CD4-positive, alpha-beta T cell treated with Interleukin-4 for 4 hours (primary cell): Measurements from ENCODE around the gene ZNF223.

Experiments
- DNase-seq: peaks from one replicate; pipeline ENCODE4 v3.0.0-alpha.2; 2020

The ZNF223 gene

DNA sequence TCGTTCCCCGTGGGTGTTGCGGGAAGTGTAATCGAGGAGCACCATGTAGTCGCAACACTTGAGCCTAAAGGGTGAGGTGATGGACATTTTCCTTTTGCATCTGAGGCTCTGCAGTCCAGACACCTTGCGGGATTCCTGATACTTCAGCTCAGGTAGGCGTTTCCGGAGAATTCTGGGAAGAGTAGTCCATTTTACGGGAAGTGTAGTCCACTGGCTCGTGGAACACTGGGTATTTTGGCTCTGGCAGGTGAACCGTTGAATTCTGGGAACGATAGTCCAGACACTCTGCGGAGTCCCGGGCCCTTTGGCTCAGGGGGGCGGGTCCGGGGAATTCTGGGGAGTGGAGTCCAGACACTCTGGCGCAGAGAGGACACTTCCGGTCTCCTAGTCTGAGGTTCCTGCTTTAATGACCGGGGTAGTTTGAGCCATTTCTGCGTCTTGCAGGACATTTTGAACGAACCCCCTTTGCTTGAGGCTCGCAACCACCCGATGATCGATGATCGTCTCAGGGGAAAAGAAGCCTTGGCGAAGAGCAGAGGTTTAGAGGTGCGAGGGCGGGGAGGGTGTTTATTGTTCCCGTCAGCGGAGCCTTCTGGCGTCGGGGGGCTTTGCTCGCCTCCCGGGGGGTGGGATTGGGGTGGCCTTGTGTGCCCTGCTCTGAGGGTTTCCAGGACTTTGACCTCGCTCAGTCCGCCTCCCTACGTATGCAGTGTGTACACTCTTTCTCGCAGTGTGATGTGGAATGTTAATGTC, at the start of gene ZNF223:
Gene ZNF223, plus strand, starts transcription at position 387 of the 753 bp plus-strand sequence. CDS start 3,141 bp downstream, outside the sequence.
- peak; percentile 82 for DNase-seq

DNA sequence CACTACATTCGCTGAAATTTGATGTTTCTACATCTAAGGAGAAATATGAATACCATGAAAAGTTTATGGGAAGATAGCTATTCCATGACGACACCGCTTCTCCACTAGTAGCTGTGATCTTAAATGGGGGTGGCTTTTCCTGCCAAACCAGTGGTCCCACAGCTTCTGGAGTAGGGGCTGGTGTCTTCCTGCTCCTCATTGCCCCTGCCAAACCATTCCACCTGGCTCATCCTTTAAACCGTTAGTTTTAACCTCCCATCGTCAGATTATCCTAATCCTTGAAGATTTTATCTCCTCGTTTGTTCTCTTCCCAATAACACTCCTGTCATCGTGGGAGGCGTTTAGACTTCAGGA, 49.6 kb upstream of the ZNF223 start:
- DNase-seq, result no peak

DNA sequence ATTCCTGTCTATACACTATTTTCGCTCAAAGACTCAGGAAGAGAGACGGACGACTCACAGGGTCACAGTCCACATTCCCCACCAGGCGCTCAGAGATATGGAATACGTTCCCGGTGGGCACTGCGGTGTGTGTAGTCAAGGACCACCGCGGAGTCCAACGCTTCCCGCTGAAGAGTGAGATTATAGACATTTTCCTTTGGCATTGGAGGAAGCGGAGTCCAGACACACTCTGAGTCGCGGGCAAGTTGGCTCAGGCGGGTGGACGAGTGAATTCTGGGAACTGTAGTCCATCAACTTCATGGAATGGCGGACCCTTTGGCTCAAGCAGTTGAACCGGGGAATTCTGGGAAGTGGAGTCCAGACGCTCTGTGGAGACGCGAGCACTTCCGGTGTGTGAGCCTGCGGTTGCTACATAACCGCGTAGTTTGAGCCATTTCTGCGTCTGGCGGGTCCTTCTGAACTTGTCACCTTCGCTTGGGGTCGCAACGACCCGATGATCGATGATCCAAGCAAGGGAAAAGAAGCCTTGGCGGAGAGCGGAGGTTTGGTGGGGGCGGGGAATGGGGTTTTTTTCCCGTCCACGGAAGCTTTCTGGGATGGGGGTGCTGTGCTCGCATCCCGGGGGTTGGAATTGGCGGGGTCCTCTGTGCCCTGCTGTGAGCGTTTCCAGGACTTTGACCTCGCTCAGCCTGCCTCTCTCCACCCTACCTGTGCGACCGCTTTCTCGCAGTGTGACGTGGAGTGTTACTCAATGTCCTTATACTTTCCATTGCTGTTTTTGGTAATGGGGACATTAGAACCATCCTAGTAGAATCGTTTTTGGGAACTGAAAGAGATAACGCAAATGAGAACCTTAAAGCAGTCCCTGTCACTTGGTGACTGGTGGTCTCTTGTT, 49.0 kb upstream of the ZNF223 start, which contains the start of gene ZNF230:
Gene ZNF230, plus strand, starts transcription at position 392 of the 895 bp plus-strand sequence. CDS start 4,122 bp downstream, outside the sequence.
- DNase-seq, result peak; percentile 92

DNA sequence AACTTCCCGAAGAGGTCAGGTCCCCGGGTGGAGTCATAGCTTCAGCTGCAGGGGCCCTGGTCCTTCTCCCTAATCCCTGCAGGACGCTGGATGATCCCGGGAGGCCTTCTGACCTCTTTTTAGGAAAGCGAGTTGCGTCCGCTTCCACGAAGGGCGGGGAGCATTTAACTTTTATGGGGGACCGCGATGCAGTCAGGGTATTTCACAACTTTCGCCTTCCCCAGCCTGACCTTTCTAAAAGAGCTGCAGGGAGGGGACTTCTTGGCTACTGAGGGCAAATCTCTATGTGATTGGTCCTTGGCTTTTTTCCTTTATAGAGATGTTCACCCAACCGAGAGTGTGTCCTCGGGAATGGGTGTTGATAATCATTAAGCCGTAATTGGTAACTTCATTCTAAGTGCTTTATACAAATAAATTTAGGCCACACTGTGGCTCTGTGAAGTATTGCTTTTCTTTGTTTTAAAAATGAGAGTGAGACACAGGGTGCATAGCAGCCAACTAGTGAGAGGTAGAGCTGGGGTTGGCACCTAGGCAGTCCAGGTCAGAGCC, 48.3 kb upstream of the ZNF223 start:
- DNase-seq, result no peak

DNA sequence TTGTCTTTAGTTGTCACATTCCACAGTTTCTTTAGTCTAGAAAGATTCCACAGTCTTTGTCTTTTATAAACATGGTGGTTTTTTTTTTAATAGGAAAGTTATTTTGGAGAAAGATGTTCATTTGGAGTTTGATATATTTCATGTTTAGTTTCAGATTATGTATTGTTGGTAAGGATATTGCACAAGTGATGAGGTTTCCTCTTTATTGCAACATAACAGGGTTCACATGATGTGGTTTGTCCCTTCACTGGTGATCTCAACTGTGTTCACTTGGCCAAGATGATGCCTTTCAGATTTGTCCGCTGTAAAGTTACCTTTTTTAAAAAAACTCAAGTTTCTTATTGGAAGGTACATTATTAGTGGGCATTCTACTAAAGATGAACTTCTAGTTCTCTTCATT, 45.9 kb upstream of the ZNF223 start:
- DNase-seq, result no peak

DNA sequence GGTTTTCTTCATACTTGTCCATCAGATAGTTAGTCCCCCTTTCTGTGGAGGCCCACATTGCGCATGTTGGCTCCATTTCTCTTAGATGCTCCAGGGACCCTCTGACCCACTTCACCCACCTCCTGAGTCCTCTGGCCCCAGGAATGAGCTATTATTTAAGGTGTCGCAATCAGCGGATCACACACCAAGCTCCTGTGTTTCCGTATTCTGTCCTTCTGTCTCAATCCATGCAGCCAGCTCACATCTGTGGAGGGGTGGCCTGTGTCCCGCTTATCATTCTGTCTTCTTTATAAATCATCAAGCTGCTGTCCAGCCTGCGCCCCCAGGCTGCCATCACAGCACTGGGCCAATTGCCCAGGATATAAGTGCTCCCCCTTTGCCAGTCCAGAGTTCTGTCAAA, 44.4 kb upstream of the ZNF223 start:
- no peak for DNase-seq

DNA sequence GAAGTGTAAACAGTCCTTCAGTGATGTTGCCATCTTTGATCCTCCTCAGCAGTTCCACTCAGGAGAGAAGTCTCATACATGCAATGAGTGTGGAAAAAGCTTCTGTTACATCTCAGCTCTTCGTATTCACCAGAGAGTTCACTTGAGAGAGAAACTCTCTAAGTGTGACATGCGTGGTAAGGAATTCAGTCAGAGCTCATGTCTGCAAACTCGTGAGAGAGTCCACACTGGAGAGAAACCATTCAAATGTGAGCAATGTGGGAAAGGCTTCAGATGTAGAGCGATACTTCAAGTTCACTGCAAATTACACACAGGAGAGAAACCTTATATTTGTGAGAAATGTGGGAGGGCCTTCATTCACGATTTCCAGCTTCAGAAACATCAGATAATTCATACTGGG, 41.4 kb upstream of the ZNF223 start:
- no peak for DNase-seq

DNA sequence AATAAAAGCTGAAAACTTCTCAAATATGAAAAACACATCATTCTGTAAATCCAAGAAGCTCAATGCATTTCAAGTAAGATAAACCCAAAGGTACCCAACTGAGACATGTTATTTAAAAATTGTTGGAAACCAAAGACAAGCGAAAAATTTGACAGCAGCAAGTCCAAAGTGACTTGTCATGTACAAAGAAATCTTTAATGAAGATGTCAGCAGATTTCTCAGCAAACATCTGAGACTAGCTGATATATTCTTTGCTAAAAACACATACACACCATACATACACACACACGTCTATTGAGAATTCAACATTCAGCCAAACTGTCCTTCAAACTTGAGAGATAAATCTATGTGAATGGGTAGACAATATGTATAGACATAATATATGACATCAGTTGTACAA, 32.3 kb upstream of the ZNF223 start:
- no peak for DNase-seq

DNA sequence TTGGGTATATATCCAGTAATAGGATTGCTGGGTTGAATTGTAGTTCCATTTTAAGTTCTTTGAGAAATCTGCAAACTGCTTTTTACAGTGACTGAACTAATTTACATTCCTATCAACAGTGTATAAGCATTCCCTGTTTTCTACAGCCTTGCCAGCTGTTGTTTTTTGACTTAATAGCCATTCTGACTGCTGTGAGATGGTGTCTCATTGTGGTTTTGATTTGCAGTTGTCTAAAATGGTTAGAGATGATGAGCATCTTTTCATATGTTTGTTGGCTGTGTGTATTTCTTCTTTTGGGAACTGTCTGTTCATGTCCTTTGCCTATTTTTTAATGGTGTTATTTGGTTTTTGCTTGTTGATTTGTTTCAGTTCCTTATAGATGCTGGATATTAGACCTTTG, 30.6 kb upstream of the ZNF223 start:
- no peak for DNase-seq

DNA sequence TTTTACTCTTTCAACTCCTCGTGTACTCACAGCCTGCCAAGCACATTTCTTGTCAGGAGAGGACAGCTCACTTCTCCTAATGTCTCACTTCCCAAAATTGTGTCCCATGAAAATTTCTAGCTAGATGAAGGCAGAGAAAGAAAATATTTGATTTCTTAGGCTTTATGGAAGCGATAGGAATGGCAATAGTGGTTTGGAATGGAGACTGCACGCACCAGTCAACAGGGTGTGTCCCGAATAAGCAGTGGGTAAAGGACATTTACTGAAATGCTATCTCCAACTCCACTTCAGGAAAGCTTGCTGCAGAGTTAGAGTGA, 27.0 kb upstream of the ZNF223 start:
- no peak for DNase-seq

DNA sequence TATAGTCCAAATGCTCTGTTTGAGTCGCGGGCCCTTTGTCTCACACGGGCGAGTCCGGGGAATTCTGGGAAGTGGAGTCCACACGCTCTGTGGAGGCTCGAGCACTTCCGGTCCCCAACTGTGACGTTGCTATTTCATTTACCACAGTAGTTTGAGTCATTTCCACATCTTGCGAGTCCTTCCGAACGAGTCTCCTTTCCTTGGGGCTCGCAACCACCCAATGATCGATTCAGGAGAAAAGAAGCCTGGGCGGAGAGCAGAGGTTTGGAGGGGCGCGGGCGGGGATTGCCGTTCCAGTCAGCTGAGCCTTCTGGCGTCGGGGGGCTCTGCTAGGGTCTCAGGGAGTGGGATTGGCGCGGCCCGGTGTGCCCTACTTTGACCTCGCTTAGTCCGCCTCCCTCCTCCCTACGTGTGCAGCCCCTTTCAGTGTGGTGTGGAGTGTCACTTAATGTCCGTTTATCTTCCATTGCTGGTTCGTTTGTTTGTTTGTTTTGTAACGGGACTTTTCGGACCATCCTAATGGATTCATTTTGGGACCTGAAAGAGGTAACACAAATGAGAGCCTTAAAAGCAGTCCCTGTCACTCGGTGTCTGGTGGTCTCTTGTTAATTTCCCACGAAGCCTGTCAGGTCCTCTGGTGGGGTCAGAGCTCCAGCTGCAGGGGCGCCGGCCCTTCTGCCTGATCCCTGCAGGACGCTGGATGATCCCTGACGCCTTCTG, 26.5 kb upstream of the ZNF223 start, which contains the start of gene ZNF222:
Gene ZNF222, plus strand, starts transcription at position 163 of the 720 bp plus-strand sequence. Its CDS starts 58 bp downstream, at position 221.
- DNase-seq, result peak; percentile 86

DNA sequence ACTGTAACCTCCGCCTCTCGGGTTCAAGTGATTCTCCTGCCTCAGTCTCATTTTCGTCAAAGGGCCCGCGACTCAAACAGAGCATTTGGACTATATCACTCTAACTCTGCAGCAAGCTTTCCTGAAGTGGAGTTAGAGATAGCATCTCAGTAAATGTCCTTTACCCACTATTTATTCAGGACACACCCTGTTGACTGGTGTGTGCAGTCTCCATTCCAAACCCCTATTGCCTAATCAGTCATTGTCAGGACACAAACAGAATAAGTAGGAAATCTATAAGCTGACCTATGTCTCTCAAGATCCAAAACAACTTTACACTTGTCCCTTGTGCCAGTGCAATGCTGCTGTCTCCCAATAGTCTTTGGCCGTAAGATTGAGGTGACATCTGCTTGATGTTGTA, 25.2 kb upstream of the ZNF223 start:
- no peak for DNase-seq

DNA sequence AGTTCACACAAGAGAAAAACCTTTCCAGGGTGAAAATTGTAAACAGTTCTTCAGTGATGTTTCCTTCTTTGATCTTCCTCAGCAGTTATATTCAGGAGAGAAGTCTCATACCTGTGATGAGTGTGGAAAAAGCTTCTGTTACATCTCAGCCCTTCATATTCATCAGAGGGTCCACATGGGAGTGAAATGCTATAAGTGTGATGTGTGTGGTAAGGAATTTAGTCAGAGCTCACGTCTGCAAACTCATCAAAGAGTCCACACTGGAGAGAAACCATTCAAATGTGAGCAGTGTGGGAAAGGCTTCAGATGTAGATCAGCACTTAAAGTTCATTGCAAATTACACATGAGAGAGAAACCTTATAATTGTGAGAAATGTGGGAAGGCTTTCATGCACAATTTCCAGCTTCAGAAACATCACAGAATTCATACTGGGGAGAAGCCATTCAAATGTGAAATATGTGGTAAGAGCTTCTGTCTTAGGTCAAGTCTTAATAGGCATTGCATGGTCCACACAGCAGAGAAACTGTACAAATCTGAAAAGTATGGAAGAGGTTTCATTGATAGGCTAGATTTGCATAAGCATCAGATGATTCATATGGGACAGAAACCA, 19.7 kb upstream of the ZNF223 start:
- DNase-seq, result no peak

DNA sequence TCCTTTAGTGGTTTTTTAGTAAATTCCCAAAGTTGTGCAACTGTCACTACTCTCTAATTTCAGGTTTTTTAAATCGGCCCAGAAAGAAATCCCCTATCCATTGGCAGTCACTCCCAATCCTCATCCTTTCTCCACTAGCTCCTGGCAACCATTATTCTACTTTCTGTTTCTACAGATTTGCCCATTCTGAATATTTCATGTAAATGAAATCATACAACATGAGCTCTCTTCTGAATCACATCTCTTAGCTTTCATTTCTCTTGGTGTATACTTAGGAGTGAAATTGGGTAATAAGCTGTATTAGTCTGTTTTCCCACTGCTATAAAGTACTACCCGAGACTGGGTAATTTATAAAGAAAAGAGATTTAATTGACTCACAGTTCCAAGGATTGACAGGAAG, 9.7 kb upstream of the ZNF223 start:
- DNase-seq, result no peak

DNA sequence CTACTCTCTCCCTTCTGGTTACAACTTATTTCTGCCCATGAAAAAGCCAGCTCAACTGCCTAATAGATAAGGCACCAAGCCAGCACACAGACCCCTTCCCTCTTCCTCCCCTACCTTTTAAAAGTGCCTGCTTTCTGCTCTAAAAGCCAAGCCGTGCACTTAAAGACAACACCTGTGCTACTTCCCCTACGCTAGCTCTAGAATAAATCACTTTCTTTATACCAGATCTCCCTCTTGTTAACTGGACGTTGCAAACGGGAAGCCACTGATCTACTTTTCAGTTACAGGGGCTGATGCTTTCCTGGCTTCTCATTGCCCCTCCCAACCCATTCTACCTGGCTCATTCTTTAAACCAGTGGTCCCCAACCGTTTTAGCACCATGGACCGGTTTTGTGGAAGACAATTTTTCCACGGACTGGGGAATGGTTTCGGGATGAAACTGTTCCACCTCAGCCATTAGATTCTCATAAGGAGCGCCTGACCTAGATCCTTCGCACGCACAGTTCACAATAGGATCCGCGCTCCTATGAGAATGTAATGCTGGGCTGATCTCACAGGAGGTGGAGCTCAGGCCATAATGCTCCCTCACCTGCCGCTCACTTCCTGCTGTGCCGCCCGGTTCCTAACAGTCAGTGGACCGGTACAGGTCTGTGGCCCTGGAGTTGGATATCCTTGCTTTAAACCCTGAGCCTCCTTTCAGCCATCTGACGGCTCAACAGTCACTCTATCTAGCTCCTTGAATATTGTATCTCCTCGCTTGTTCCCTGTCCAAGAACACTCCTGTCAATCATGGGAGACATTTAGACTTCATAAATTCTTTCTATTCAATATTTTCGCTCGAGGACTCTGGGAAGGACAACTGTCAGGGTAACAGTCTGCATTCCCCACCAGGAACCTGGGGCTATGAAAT, 841 bp upstream of the ZNF223 start:
- peak; percentile 13 for DNase-seq

DNA sequence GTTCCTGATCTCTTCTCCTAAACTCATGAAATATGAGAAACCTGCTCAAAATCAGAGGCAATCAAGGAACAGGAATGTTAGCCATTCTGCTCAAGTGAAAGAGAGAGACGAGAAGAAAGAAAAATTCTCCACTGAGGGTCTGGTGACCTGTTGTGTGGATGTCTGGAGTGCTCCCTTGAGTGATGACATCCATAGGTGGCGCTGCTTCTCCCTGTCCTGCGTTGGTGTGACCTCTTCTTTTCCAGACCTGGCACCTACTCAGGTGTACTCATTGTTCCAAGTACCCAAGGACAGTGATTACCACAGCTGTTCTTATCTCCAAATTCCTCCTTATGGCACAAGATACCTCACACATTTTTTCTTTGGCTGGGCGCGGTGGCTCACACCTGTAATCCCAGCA, 4.0 kb downstream of the ZNF223 start:
- no peak for DNase-seq

DNA sequence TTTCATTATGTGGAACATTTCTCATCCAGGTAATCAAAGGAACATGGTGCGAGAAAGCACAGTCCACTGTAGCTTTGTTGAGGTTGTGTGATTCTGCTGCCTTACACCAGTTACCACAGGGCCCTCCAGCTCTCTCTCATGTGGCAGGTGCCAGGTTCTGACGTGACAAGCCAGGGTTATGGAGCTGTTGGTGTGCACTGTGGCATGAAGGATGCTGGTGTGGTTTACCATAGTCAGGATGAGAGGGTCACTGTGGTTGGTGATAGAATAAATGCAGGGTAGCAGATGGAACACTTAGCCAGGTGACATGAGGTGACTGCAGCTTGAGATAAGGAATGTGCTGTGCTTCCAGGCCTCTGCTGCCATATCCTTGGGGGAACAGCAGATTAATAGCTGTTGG, 7.4 kb downstream of the ZNF223 start:
- DNase-seq, result no peak

DNA sequence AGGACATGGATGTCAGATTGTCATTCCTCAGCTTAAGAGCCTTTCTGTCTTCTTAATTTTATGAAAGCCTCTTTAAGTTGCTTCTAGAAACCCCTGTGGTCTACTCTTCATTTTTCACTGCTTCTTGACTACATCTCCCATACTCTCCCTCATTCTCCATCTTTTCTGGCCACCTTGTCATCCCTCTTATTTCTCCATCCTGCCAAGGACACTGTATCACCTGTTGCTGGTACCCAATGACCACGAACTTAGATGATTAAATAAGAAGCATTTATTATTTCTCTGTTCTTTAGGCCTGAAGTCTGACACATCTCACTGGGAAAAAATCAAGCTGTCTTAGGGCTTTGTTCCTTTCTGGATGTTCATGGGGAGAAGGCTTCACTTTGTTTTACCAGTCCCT, 9.2 kb downstream of the ZNF223 start:
- no peak for DNase-seq

DNA sequence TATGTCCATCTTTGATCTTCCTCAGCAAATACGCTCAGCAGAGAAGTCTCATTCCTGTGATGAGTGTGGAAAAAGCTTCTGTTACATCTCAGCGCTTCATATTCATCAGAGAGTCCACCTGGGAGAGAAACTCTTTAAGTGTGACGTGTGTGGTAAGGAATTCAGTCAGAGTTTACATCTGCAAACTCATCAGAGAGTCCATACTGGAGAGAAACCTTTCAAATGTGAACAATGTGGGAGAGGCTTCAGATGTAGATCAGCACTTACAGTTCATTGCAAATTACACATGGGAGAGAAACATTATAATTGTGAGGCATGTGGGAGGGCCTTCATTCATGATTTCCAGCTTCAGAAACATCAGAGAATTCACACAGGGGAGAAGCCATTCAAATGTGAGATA, 14.5 kb downstream of the ZNF223 start:
- DNase-seq, result no peak

DNA sequence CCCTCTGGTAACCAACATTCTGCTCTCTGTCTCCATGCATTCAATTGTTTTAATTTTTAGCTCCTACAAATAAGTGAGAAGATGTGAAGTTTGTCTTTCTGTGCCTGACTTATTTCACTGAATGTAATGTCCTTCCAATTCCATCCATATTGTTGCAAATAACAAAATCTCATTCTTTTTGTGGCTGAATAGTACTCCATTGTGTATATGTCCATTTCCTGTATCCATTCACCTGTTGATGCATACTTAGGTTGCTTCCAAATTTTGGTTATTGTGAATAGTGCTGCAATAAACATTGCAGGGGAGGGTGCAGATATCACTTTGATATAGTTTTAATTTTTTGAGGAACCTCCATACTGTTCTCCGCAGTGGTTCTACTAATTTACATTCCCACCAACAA, 17.6 kb downstream of the ZNF223 start:
- DNase-seq, result no peak

DNA sequence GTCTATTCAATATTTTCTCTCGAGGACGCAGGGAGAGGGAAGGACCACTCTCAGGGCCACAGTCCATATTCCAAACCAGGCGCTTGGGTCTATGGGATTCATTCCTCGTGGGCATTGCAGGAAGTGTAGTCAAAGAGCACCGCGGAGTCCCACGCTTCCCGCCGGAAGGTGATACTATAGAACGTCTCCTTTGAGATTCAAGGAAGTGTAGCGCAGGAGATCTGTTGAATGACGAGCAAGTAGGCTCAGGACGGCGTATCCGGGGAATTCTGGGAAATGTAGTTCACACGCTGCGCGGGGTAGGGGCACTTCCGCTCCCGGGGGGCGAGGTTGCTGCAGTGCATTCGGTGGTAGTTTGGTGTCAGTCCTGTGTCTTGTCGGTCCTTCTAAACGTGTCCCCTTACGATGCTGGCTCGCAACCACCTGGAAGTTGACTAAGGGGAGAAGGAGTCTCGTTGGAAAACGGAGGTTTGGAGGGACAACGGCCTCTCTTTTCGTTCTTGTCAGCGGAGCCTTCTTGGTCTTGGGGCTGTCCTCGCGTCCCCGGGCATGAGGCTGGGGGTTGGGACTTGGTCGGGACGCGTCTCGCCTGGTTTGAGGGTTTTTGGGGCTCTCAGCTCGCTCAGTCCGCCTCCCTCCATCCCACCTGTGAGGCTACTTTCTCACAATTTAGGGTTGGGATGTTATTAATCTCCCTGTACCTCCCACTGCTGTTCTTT, 20.1 kb downstream of the ZNF223 start, which contains the start of gene ZNF284:
Gene ZNF284, plus strand, starts transcription at position 336 of the 719 bp plus-strand sequence. CDS start 4,231 bp downstream, outside the sequence.
- DNase-seq, result peak; percentile 91
